ENCODE measurements around the gene PZP.
A peak's percentile ranks its signal among the peaks of the same experiment; 100 is the strongest.
"Not testable (repeated sequence)": the region's sequence is repeated elsewhere in the genome, so short reads cannot be mapped to it uniquely, and the experiment has no call there.

Gene PZP

GRCh38 chr12:9208229-9208628, at the start of gene PZP:
Gene PZP (minus strand): TSS chr12:9208395. CDS start chr12:9208341, 54 bp downstream.
- DNase-seq = no peak

DNA sequence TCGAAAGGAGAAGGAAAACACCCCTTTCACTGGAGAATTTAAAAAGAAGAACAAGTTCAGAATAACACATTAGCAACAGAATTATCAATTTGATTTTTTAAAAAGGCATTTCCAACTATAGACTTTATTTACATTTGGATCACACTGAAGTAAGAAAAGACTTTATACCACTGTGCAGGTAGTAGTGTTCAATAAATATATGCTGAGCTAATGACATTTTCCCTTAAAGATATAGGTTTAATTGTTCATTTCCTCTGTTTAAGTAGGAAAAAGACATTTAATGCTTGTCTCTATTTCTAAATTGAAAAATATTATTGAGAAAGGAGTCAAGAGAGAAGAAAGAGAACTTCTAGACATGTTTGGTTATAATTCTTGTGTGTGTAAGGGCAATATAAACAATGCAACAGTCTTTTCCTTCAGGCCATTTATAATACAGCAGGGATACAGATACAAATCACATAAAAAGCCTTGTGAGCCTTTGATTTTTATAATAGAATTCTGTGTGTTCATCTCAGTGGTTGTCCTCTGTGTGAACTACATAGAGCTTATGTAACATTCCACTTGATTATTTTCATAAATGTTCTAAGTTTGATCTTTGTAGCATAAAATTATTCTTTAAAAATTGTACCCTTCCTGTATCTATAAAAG, 48.7 kb upstream of the PZP start:
- no peak for DNase-seq

DNA sequence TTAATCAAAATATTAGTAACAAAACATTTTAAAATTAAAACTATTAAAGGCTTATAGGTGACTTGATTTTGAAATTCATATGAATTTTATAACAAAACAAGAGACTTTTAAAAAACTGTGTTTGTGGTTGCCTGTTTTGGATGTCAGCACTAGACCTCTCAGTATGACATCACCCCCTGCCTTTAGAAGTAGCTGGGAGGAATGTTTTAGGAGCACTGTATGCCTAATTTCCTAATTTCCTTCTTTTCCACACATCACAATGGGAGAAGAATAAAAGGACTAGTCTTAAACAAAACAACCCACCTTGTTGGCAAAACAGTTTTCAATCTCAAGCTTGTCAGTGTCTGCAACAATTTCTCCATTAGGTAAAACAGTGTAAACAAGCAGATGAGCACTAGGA, 48.1 kb upstream of the PZP start:
- DNase-seq = no peak

DNA sequence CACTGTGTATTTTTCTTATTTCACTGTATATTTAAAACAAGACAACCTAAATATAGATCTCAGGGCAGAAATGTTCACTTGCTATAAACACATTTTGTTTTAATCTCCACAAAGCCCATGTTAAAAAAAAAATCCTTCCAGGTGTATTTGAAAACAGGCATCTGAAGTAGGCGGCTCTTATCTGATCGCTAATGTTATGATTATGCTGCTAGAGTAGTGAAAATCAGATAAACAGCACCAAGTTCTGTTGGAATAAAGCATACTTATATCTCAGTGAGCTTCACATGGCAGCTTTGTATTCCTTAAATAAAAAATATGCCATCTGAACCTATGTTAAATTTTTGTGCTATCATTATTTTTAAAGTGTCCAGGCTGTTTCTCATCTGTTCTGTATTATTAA, 47.6 kb upstream of the PZP start:
- no peak for DNase-seq

DNA sequence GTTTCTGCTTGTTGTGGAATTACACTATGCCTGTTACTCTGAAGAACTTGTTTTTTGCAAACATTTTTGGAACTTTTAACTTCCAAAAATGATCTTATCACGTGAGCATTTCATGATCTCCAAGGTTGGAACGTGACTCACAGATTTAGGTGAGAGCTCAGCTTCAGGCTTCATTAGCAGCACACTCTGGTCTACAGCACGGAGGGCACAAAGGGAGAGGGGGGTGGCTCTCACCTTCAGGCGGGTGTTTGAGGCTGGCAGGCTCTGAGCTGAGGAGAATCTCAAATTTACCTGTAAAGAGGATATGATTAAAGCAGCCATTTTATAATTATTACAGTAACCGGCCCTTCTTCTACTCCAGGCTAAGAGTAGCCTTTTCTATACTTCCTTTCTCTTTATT, 45.3 kb upstream of the PZP start:
- no peak for DNase-seq

GRCh38 chr12:9252791-9253190, 44.6 kb upstream of the PZP start:
- DNase-seq = not testable (repeated sequence)

- DNase-seq = no peak
These were observed 44.1 kb upstream of the PZP start for GRCh38 chr12:9252256-9252655.

DNA sequence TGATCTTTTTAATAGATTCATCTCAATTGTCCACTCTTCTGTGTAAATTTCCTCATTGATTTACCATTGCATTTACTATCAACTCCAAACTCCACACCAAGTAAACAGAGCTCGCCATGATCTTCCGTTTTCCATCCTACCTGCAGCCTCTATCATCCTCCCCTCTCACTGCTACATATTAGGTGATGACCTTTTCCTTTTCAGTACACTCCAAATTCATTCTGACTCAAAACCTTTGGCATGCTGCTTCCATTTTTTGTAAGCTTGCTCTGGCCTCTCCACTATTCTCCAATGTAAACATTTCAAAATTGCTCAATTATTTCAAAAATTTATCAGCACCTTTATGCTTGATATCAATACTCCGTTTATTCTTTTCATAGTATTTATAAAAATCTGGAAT, 40.2 kb upstream of the PZP start:
- no peak for DNase-seq

DNA sequence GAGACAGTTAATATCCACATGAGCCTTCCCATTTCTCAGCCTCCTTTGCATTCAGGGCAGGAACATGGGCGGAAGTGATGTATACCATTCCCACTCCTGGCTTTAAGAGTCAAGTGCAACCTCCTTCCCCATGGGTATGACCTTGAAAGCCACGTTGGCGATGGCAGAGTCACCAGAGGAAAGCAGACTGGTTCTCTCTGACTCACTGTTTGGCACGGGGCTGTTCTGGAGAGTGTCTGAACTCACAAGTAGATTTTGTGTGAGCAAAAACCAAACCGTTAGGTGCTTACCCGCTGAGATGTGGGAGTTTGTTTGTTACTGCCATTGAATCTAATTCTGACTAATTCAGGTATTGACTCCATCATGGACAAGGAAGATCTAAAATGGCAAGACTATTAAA, 36.7 kb upstream of the PZP start:
- DNase-seq = no peak

- no peak for DNase-seq
These were observed 35.9 kb upstream of the PZP start for GRCh38 chr12:9243999-9244649.

GRCh38 chr12:9241301-9241700, 33.1 kb upstream of the PZP start:
- no peak for DNase-seq

DNA sequence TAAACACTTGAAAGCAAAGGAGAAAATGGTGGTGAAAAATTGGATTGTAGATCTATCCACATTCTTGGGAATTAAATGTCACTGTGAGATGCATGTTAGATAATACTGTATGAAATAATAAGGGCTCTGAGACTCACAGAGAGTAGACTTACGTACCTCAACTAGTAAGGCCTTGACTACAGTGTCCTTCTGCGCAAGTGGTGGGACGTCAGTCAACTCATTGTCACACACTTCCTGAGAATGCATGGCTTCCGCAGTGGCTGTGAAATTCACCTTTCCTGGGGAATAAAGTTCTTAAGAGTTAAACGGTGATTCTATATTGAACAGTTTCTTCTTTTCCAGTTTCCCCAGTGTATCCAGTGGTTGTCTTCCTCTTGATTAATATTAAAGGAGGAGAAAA, 32.6 kb upstream of the PZP start:
- DNase-seq = no peak

DNA sequence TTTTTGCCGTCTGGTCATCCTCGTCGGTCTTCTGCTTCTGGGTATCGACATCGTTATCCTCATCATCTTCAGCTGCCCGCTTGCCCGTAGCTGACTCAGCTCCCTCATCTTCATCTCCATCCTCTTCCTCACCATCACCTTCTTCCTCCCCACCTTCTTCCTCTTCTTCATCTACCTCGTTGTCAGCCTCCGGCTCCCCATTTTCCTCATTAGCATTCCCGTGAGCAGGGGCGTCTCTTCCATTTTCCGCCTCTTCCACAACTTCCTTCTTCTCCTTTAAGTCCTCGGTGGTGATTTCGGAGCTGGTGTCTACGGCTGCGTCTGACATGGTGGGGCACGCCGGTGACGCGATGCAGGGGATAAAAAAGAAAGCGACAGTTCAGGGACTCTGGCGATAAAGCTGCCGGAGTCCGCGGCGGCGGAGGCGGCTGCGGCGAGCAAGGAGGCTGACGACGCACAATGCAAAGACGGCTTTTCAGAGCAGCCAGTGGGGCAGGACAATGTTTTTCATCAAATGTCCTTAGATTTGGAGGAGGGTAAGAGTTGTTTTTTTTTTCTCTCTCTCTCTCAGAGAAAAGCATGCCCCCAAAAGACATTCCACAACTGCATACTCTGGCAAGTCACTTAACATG, 31.9 kb upstream of the PZP start:
- DNase-seq = not testable (repeated sequence)

DNA sequence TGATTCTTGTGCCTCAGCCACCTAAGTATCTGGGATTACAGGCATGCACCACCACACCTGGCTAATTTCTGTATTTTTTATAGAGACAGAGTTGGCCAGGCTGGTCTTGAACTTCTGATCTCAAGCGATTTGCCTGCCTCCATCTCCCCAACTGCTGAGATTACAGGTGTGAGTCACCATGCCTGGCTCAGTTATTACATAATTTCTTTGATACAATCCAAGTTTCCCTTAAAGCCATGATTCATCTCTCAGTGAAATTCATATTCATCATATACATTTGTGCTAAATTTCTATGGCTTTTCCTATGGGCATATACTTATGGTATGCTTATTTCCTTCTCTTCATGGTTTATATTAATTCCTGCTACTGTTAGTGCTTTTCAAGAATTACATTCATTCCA, 29.1 kb upstream of the PZP start:
- DNase-seq = no peak

GRCh38 chr12:9235519-9235918, 27.3 kb upstream of the PZP start:
- DNase-seq = no peak

GRCh38 chr12:9227950-9228349, 19.8 kb upstream of the PZP start:
- no peak for DNase-seq

DNA sequence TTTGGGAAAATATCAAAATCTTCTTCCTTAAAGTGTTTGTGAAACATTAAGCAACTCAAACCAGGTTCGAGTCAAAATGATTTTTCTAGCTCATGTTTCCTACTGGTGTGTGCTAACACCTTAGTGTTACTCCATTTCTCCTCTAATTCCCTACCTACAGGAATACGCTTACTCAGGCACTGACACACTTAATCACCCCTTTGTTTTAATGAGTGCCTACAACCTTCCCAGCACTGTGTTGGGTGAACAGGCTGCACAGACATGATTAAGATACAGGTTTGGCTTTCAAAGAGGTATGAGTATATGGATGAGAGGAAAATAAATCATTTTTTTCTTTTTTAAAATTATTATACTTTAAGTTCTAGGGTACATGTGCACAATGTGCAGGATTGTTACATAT, 15.6 kb upstream of the PZP start:
- no peak for DNase-seq

- DNase-seq = peak; percentile 21
These were observed 13.3 kb upstream of the PZP start for GRCh38 chr12:9221483-9221882.

DNA sequence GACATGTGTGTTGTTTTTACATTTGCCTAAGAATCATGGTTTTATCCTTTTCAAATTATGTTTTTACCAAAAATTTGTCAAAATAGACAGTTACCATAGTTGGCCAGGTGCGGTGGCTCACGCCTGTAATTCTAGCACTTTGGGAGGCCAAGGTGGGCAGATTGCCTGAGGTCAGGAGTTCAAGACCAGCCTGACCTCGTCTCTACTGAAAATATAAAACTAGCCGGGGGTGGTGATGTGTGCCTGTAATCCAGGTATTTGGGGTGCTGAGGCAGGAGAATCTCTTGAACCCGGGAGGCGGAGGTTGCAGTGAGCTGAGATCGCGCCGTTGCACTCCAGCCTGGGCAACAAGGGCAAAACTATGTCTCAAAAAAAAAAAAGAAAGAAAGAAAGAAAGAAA, 12.8 kb upstream of the PZP start:
- DNase-seq = not testable (repeated sequence)

DNA sequence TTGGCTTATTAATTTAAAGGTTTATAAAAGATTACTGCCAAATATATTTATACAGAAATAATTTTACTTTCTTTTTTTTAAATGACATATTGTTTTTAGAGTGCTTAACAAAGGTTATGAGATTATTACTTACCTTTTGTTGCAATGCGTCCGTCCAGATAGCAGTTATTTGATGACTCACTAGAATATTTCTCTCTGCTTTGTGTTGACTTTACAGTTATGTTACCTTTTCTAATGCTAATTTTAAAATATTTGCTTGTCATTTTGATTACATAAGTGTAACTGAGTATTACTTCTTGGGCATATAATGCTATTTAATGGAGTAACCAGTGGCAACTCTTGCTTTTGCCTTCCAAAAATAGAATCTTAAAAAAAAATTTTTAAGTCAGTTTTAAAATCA, 6.3 kb upstream of the PZP start:
- DNase-seq = no peak

- DNase-seq = no peak
These were observed 3.5 kb upstream of the PZP start for GRCh38 chr12:9211687-9212086.

DNA sequence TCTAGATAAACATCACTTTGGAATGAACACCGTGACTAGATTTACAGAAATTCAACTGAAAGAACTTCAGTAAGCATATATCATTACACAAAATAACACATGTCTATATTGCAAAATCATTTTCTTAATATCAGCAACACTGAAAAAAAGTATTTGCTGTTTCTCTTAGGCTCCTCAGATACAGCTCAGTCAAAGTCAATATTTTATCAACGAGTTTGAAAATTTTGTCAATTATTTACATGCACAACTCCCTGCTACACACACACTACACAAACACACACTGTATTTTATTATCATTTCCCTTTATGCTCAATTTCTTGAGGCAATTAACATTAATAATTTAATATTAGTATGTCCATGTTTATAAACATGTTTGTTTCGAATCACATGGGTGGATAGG, 3.8 kb downstream of the PZP start:
- no peak for DNase-seq

- no peak for DNase-seq
These were observed 10.2 kb downstream of the PZP start for GRCh38 chr12:9198012-9198411.

GRCh38 chr12:9184276-9184675, 23.9 kb downstream of the PZP start:
- DNase-seq = no peak

- no peak for DNase-seq
These were observed 27.4 kb downstream of the PZP start for GRCh38 chr12:9180810-9181209.

Measured in NCI-H2171 (cell line).